Fibroblast of lung (primary cell): Measurements from ENCODE around the gene AQP5. TPM values are rescaled to one million over a fixed set of nuclear protein-coding genes. Genes with fewer than 3 reads are reported as not detected.

Source experiments
- DNase-seq, 2 donors: peaks; one replicate each; pipeline versions ENCODE4 v3.0.0 to v3.0.0-alpha.2; 2010; ENCODE audit warnings: low read depth in 2 of 2
- H2AFZ ChIP-seq: 2 replicates; pipeline ENCODE4 v1.5.1; 2012; ENCODE audit warnings: low read length, control low read depth, inconsistent platforms
- H3K27ac ChIP-seq: 2 replicates; pipeline ENCODE4 v1.5.1; 2011; ENCODE audit warnings: low read length, control low read depth; ENCODE audit not compliant: insufficient read depth
- H3K27me3 ChIP-seq: 2 replicates; pipeline ENCODE4 v1.5.1; 2011; ENCODE audit warnings: mild to moderate bottlenecking, low read length; ENCODE audit not compliant: control insufficient read depth, insufficient read depth
- H3K36me3 ChIP-seq: 2 replicates; pipeline ENCODE4 v1.5.1; 2011; ENCODE audit warnings: low read length; ENCODE audit not compliant: control insufficient read depth, insufficient read depth
- H3K4me1 ChIP-seq: 2 replicates; pipeline ENCODE4 v1.5.1; 2011; ENCODE audit warnings: low read length; ENCODE audit not compliant: control insufficient read depth, insufficient read depth; ENCODE audit errors: extremely low read depth
- H3K4me2 ChIP-seq: 2 replicates; pipeline ENCODE4 v1.5.1; 2011; ENCODE audit warnings: low read length, control low read depth; ENCODE audit not compliant: insufficient read depth; ENCODE audit errors: extremely low read depth
- H3K4me3 ChIP-seq, 4 experiments: fragments of 200-600 bp in 1 of 4; sonication (generic) in 1 of 4; replicated peaks in 1 of 4; 2 replicates each; pipeline ENCODE4 v1.5.1; 2011 to 2016; ENCODE audit warnings: low read length in 4 of 4, low read depth in 3 of 4, mild to moderate bottlenecking in 3 of 4, control low read depth in 2 of 4, inconsistent platforms in 1 of 4, mixed read lengths in 1 of 4; ENCODE audit not compliant: insufficient read depth in 1 of 4; ENCODE audit errors: control extremely low read depth in 1 of 4
- H3K79me2 ChIP-seq: 2 replicates; pipeline ENCODE4 v1.5.1; 2012; ENCODE audit warnings: mild to moderate bottlenecking, low read length, inconsistent platforms; ENCODE audit not compliant: control insufficient read depth, insufficient read depth
- H3K9ac ChIP-seq: 2 replicates; pipeline ENCODE4 v1.5.1; 2011; ENCODE audit warnings: mild to moderate bottlenecking, low read length, control low read depth; ENCODE audit not compliant: insufficient read depth
- H3K9me3 ChIP-seq: 2 replicates; pipeline ENCODE4 v1.5.1; 2012; ENCODE audit warnings: low read depth, low read length; ENCODE audit not compliant: control insufficient read depth, insufficient read depth
- H4K20me1 ChIP-seq: 2 replicates; pipeline ENCODE4 v1.5.1; 2011; ENCODE audit warnings: low read length; ENCODE audit not compliant: control insufficient read depth, insufficient read depth; ENCODE audit errors: extremely low read depth
- EZH2 ChIP-seq: IDR thresholded peaks from 2 replicates; pipeline ENCODE4 v1.5.1; 2012; ENCODE audit warnings: low read length, control low read depth, mild to moderate bottlenecking; ENCODE audit errors: missing control alignments
- polyA plus RNA-seq, 2 donors: library from polyadenylated mRNA; depleted of rRNA in 1 of 2; stranded (reverse) in 1 of 2; unstranded in 1 of 2; fragments of >200 nt; gene quantifications; 2 replicates each; pipeline ENCODE4 v1.2.1, GENCODE V29; 2011 to 2012; ENCODE audit warnings: missing spikeins in 1 of 2
- total RNA-seq: library from RNA; depleted of rRNA; stranded (reverse); fragments of >200 nt; gene quantifications from 2 replicates; pipeline ENCODE4 v1.2.1, GENCODE V29; 2014
- TF ChIP-seq, protein P1 (sequence below), 2 donors: IDR thresholded peaks in 1 of 2; conservative IDR thresholded peaks in 1 of 2; 1 replicate in 1 of 2; 2 replicates in 1 of 2; pipeline ENCODE4 v1.5.1; 2011 to 2012; ENCODE audit warnings: low read length in 2 of 2, control low read depth in 1 of 2, inconsistent platforms in 1 of 2, low read depth in 1 of 2, mild to moderate bottlenecking in 1 of 2

AQP5 gene
- total and polyA plus RNA-seq, 2 donors (not counting 1 experiment from before 2014, with no cell fraction given): not detected

DNA sequence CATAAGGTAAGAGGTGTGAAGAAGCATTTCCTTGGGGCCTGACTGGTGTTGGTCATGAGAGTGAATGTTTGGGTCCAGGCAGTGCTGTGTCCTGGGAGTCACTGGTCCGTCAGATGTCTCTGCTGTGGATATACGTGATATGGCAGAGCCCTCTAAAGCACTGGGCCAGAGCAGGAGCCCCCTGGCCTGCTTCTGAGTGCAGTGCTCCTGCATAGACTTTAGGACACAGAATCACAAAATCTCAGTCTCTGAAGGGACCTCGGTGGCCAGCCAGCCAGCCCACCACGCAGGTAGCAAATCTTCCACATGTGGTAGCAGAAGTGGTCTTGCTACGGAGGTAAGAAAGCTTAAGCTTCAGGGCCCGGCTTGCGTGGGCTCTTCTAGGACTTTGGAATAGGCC lies 29.6 kb upstream of the AQP5 start:
- no peaks in the 10 kb centered on the region for H3K9me3 ChIP-seq
- H3K79me2 ChIP-seq: no peaks in the 10 kb centered on the region
- H3K4me2 ChIP-seq: no peak overlapping the region
- H3K27me3 ChIP-seq: no peaks in the 10 kb centered on the region
- H3K9ac ChIP-seq: no peak overlapping the region
- no peak for DNase-seq
- no peak overlapping the region for H2AFZ ChIP-seq
- H3K4me1 ChIP-seq: no peaks in the 10 kb centered on the region
- H3K4me3 ChIP-seq: no peak overlapping the region
- no peak overlapping the region for H3K27ac ChIP-seq
- H4K20me1 ChIP-seq: no peaks in the 10 kb centered on the region
- TF ChIP-seq, protein P1, sequence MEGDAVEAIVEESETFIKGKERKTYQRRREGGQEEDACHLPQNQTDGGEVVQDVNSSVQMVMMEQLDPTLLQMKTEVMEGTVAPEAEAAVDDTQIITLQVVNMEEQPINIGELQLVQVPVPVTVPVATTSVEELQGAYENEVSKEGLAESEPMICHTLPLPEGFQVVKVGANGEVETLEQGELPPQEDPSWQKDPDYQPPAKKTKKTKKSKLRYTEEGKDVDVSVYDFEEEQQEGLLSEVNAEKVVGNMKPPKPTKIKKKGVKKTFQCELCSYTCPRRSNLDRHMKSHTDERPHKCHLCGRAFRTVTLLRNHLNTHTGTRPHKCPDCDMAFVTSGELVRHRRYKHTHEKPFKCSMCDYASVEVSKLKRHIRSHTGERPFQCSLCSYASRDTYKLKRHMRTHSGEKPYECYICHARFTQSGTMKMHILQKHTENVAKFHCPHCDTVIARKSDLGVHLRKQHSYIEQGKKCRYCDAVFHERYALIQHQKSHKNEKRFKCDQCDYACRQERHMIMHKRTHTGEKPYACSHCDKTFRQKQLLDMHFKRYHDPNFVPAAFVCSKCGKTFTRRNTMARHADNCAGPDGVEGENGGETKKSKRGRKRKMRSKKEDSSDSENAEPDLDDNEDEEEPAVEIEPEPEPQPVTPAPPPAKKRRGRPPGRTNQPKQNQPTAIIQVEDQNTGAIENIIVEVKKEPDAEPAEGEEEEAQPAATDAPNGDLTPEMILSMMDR (conservative IDR thresholded peaks at IDR 0.05 in 1 of 2, IDR thresholded peaks at IDR 0.05 in 1 of 2; ENCODE audit: low read depth in 1 of 2, low read length in 2 of 2): no peak
- no peak for TF ChIP-seq EZH2
- no peaks in the 10 kb centered on the region for H3K36me3 ChIP-seq

DNA sequence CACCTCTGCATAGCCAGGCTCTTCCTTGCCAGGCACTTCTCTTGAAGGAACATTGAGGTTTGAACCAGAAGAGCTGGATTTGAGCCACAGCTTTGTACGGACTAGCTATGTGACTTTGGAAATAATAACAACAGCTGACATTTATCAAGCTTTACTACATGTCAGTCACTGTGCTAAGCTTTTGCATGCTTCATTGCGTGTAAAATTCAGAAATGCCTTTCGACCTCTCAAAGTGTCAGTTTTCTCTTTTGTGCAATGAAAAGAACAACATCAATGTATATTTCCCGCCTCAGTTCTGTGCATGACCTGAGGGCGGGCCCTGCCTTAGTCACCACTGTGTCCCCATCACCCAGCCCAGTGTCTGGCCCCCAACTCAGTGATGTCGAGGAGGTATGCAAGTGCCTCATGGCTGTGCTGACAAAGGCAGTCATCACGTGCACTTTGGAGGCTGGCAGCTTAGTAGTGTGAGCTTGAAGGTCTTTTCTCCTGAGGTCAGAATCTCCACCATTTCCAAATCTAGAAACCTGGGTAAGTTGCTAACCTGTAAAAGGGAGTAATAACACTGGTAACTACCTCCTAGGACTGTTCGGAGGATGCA lies 29.0 kb upstream of the AQP5 start:
- H3K79me2 ChIP-seq: no peaks in the 10 kb centered on the region
- H3K27ac ChIP-seq: no peak overlapping the region
- no peaks in the 10 kb centered on the region for H3K4me1 ChIP-seq
- H3K4me3 ChIP-seq: no peak overlapping the region
- no peak overlapping the region for H3K9ac ChIP-seq
- no peaks in the 10 kb centered on the region for H4K20me1 ChIP-seq
- H3K9me3 ChIP-seq: no peaks in the 10 kb centered on the region
- H3K27me3 ChIP-seq: no peaks in the 10 kb centered on the region
- TF ChIP-seq, protein P1 (conservative IDR thresholded peaks at IDR 0.05 in 1 of 2, IDR thresholded peaks at IDR 0.05 in 1 of 2; ENCODE audit: low read depth in 1 of 2, low read length in 2 of 2): no peak
- H3K4me2 ChIP-seq: no peak overlapping the region
- no peak overlapping the region for H2AFZ ChIP-seq
- H3K36me3 ChIP-seq: no peaks in the 10 kb centered on the region
- no peak for DNase-seq

DNA sequence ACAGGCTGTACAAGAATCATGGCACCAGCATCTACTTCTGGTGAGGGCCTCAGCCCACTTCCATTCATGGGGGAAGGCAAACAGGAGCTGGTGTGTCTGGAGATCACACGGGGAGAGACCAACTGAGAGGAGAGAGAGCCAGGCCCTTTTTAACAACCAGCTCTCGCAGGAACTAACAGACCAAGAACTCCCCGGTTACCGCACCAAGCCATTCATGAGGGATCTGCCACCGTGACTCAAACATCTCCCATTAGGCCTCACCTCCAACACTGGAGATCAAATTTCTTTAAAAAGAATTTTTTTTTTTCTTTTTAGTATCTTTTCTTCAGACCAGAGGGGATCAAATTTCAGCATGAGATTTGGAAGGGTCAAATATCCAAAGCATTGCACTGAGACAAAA lies 27.9 kb upstream of the AQP5 start:
- no peak for TF ChIP-seq EZH2
- Histone ChIP-seq H3K9ac (no peak overlapping the region), H3K9me3 (no peaks in the 10 kb centered on the region), H3K36me3 (no peaks in the 10 kb centered on the region), H4K20me1 (no peaks in the 10 kb centered on the region), H3K4me3 (no peak overlapping the region), H3K79me2 (no peaks in the 10 kb centered on the region), H3K4me2 (no peak overlapping the region), H2AFZ (no peak overlapping the region), H3K27ac (no peak overlapping the region), H3K4me1 (no peaks in the 10 kb centered on the region), H3K27me3 (no peaks in the 10 kb centered on the region)
- DNase-seq: peak; percentile 46 to 75
